RCC 7860 (cell line): ENCODE measurements around the gene LY86.

Experiments
- DNase-seq: peaks from one replicate; pipeline ENCODE4 v3.0.0-alpha.2; 2015; ENCODE audit warnings: low spot score
- FAIRE-seq: peaks from 2 replicates; lab custom pipeline; 2012; peaks lifted over from hg19 to GRCh38; lab: Jason Lieb, UNC

LY86 gene

GRCh38 chr6:6569811-6570164 lies 18.7 kb upstream of the LY86 start:
- no peak for FAIRE-seq
- DNase-seq = no peak

- no peak for DNase-seq
- FAIRE-seq = no peak
Observed at GRCh38 chr6:6570929-6571671, 17.4 kb upstream of the LY86 start.

GRCh38 chr6:6575143-6575542 lies 13.4 kb upstream of the LY86 start:
- FAIRE-seq = no peak

GRCh38 chr6:6577735-6578134 lies 10.8 kb upstream of the LY86 start:
- FAIRE-seq (no peak), DNase-seq (no peak)

More at GRCh38 chr6:6575143-6575542, 13.4 kb upstream of the LY86 start:
- no peak for DNase-seq

DNA sequence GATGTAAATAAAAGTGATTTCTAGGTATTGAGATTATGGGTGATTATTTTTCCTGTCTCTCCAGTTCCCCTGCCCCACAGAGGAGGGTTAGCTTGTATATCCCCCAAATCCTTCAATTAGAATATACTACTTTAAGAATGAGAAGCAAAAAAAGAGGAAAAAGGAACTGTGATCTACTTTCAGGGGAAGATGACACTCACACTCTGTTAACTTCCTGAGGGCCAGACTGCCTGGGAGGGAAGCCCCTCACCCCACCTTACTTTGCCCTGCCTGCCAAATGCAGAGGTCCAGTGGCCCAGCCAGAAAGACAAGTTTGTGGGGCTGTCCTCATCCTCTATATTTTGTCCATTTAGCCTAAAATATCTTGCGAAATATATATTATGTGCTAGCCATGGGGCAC lies 9.2 kb upstream of the LY86 start:
- FAIRE-seq (no peak), DNase-seq (no peak)

DNA sequence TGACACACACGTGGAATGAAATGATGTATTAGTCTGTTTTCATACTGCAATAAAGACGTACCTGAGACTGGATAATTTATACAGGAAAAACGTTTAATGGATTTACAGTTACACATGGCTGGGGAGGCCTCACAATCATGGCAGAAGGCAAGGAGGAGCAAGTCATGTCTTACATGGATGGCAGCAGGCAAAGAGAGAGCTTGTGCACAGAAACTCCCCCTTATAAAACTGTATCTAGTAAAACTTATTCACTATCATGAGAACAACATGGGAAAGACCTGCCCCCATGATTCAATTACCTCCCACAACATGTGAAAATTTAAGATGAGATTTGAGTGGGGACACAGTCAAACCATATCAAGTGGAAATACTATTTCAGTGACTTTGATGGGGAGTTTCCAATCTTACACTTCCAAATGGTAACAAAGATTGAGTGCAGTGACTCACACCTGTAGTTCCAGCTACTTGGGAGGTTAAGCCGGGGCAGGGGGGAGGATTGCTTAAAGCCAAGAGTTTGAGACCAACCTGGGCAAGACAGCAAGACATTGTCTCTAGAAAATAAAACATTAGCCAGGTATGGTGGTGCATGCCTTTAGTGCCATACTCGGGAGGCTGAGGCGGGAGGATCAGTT lies 8.2 kb upstream of the LY86 start:
- DNase-seq (no peak), FAIRE-seq (no peak)

DNA sequence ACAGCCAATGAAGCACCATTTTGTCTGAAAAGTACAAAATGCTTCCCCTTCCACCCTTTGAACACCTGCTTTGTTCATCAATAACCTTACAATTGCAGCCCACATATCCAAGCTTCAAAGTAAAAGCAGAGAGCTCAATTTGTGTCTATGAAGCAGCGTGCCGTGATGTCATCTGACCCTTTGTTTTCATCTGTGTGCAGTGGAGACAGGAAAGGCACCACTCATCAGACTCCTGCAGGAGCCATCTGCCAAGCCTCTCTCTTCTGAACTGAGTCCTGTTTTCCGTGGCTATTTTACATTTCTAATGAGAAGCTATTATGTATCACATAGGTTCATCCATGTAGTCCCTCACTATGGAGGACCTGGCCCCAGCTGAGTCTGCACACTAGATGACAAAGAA lies 7.5 kb upstream of the LY86 start:
- FAIRE-seq (no peak), DNase-seq (no peak)

- no peak for DNase-seq
- FAIRE-seq = no peak
Observed at GRCh38 chr6:6582131-6582530, 6.4 kb upstream of the LY86 start.

- FAIRE-seq = no peak
Observed at GRCh38 chr6:6583836-6584235, 4.7 kb upstream of the LY86 start.

DNA sequence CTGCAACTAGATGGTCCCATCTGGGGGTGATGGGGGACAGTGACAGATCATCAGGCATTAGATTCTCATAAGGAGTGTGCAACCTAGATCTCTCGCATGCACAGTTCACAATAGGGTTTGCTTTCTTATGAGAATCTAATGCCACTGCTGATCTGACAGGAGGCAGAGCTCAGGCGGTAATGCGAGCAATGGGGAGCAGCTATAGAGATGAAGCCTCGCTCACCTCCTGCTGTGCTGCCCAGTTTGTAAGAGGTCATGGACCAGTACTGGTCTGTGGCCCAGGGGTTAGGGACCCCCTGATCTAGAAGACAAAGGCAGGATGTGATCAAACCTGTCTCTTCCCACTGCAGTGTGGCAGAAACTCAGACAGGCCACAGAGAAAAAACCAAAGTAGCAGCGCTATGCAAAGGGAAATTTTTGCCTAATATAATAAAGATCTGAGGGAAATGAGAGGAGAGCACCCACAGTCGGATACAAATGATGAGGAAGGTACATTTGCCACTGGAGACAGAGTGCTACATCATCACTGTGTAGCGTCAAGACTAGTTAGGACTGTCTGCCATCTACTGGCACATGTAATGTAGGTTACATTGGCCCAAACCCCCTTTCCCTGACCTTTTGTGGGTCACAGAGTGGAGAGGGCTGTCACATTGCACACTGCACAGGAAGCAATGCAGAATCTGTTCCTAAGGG lies 4.1 kb upstream of the LY86 start:
- FAIRE-seq (no peak), DNase-seq (no peak)

More at GRCh38 chr6:6583836-6584235, 4.7 kb upstream of the LY86 start:
- DNase-seq = no peak

GRCh38 chr6:6585003-6585311 lies 3.6 kb upstream of the LY86 start:
- DNase-seq (no peak), FAIRE-seq (no peak)

DNA sequence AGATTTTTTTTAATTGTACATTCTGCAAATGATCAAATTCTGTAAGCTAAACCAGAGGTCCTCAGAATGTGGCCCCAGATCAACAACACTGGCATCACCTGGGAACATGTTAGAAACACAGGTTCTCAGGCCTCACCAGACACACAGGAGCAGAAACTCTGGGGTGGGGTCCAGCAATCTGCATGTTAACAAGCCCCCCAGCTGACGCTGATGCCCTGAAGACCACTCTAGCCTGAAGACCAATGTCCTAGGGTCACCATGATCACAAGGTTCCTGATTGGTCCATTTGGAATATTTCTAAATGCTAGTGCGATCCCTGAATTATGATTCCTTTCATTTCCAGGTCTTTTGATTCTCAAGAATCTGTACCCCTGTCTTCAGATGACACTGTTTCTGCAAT lies 2.4 kb upstream of the LY86 start:
- DNase-seq = no peak
- no peak for FAIRE-seq

GRCh38 chr6:6586671-6587526 lies 1.6 kb upstream of the LY86 start:
- DNase-seq (no peak), FAIRE-seq (no peak)

DNA sequence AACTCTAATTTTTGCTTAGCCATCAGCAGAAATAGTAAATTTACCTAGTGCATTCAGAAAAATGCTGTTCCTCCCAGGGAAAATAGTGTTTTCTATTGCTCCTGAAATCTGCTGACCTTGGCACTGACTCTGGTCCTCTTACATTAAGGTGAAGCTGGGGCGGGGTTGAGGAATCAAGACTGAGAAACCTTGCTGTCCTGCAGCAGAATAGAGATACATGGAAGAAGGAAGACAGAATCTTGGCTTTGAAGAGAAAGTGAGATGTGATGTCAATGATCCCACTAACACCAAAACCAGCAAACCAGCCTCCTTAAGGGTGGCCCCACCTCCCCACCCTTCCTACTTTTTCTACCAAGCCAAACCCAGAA lies 840 bp upstream of the LY86 start:
- DNase-seq (no peak), FAIRE-seq (no peak)

DNA sequence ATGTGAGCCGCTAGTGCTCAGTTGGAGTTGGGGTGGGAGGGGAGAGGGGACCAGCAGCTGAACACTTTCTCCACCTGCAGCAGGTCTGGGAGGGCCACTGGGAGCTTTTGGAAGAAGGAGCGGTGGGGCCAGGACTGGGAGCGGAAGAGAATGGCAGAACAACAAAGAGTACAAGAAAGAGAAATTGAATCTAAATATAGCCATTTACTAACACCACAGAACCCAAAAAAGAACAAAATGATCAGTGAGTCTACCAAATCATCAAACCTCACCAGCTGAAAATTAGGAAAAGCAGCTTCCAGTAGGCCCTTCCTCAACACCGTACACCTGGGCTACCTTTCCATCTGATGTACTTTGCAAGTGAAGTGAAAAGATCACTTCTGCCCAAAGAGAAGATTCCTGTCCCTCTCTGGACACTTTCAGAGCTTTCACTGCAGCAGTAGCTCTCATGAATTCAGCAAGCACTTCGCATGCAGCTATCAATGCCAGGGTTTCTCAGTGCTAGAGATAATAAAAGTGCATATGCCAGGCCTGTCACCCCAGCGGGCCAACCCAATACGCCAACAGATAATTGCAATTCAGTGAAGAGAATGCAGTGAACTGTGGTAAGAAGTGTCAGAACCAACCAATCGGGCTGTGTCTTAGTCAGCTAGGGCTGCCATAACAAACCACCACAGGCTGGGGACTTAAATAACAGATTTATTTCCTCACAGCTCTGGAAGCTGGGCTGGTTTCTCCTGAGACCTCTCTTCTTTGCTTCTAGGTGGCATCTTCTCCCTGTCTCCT lies 597 bp downstream of the LY86 start:
- DNase-seq (no peak), FAIRE-seq (no peak)

DNA sequence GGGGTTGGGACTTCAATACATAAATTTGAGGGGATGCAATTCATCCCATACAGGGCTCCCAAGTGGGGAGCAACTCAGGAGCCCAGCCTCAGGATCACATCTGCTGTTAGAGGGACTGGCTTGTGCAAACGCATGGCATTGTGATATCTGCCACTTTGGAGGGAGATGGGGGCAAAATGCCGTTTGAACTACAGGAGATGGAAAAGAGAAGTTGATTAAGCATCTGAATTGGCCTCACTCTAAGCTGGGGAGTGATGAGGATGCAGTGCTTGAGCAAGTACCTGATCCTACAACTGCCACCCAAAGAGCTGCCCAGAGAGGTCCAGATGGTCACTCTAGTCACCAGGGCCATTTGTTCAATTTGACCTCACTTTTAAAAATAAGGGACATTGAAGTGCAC lies 2.0 kb downstream of the LY86 start:
- FAIRE-seq (no peak), DNase-seq (no peak)

DNA sequence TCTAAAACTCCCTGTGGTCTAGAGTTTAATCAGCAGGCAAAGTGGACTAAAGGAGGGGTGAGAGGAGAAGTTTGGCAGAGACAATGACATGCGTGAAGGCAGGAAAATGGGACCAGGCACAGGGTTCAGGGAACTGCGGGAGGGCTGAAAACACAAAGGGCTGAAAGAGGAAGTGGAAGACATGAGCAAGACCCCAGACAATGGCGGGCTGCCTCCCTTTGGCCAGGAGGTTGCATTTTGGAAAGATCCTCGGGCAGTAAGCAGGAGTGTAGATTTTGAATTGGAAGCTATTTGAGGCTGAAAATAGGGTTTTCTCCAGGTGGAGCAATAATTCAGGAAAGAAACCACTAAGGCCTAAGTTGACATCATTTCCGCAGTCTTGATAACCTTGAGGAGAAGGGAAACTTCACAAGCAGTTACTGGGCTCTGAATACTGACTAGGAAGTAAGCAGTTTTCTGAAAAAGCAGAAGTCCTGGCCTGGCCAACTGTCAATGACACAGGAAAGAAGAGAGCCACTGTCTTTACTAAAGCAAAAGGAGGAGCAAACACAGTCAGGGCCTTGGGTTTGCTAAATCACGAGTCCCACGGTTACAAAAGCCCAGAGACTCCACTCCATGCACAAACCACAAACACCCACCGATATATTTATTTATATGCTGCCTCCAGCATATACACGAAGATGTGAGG lies 3.4 kb downstream of the LY86 start:
- DNase-seq (no peak), FAIRE-seq (no peak)

GRCh38 chr6:6592826-6593475 lies 4.4 kb downstream of the LY86 start:
- FAIRE-seq (no peak), DNase-seq (no peak)

GRCh38 chr6:6593867-6594468 lies 5.4 kb downstream of the LY86 start:
- FAIRE-seq (no peak), DNase-seq (no peak)
